Loucy (cell line): Measurements from ENCODE around the gene COL23A1.

ENCODE experiments used
- EZH2phosphoT487 ChIP-seq: fragments of 200-600 bp; IDR thresholded peaks from 2 replicates; pipeline ENCODE4 v1.6.1; 2018; ENCODE audit warnings: antibody characterized with exemption, mild to moderate bottlenecking, moderate library complexity, borderline replicate concordance
- TF ChIP-seq, protein P1 (sequence below): fragments of 200-600 bp; sonication (generic); conservative IDR thresholded peaks from 2 replicates; pipeline ENCODE4 v1.5.1; 2014; ENCODE audit warnings: mild to moderate bottlenecking, antibody characterized with exemption, low read length

DNA sequence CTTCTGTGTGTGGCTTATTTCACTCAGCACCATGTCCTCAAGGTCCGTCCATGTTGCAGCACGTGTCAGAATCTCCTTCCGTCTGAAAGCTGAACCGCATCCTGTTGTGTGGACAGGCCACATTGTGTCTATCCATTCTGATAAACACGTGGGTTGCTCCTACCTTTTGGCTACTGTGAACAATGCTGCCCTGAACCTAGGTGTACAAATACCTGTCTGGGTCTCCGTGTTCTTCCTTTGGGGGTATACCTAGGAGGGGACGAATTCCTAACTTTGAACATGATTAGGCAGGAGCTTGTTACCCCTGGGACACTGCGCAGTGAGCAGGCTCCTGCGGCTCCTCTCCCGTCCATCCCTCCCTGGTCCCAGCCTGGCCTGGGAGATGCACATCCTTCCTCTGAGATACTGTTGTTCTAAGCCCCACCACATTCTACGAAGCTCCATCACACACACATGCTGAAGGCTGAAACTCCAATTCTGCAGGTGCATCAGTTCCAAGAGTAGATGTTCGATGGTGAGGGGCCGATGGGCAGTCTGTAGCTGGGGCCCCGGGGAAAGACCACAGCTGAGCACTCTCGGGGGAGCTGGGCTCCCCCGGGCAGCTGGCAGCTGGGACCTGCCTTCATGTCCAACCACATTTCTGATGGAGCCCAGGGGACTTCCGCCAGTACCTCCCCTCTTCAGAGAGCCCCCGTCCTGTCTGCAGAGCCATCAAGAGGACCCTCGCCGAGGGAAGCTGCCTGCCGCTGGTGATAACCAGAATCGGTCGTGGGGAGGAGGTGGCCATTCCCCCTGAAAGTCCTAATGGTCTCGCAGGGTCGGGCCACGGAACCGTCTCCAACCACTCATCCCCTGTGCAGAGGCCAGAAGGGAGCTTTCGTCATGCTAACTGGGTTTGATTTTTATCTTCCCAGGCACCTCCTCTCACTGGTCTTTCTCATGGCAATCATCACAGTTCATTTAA, 120.9 kb downstream of the COL23A1 start:
- TF ChIP-seq, protein P1, sequence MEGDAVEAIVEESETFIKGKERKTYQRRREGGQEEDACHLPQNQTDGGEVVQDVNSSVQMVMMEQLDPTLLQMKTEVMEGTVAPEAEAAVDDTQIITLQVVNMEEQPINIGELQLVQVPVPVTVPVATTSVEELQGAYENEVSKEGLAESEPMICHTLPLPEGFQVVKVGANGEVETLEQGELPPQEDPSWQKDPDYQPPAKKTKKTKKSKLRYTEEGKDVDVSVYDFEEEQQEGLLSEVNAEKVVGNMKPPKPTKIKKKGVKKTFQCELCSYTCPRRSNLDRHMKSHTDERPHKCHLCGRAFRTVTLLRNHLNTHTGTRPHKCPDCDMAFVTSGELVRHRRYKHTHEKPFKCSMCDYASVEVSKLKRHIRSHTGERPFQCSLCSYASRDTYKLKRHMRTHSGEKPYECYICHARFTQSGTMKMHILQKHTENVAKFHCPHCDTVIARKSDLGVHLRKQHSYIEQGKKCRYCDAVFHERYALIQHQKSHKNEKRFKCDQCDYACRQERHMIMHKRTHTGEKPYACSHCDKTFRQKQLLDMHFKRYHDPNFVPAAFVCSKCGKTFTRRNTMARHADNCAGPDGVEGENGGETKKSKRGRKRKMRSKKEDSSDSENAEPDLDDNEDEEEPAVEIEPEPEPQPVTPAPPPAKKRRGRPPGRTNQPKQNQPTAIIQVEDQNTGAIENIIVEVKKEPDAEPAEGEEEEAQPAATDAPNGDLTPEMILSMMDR = no peak
- no peak for TF ChIP-seq EZH2phosphoT487
